Ovary (tissue), 3 donors: ENCODE results near the gene PGM3.

ENCODE experiments used
- CTCF ChIP-seq, 3 donors: fragments of 450-650 bp in 2 of 3; fragments of 200-600 bp in 1 of 3; IDR thresholded peaks; one replicate each; pipeline versions ENCODE4 v1.5.1 to v1.8.0; 2016 to 2022; ENCODE audit warnings: antibody characterized with exemption in 3 of 3, mild to moderate bottlenecking in 1 of 3
- EP300 ChIP-seq: sonication (generic); formaldehyde crosslinking; IDR thresholded peaks from one replicate; pipeline ENCODE4 v1.6.1; 2017; ENCODE audit warnings: antibody characterized with exemption
- donor health status: DM: no; HTN: no; CAD: no.

- no peak for TF ChIP-seq CTCF (IDR thresholded peaks at IDR 0.05)
- no peak for TF ChIP-seq EP300
These were observed 25.3 kb downstream of the PGM3 start for GRCh38 chr6:83167726-83168278.
